Heart left ventricle (tissue), 13 donors: Measurements from ENCODE around the gene TRIM29.

Source experiments
- CTCF ChIP-seq, 12 donors: fragments of 200-600 bp; sonication (generic) in 4 of 12; IDR thresholded peaks; one replicate each; pipeline versions ENCODE4 v1.5.0 to v1.8.0; 2018 to 2022; ENCODE audit warnings: antibody characterized with exemption in 12 of 12, mild to moderate bottlenecking in 5 of 12
- POLR2A ChIP-seq, 2 donors: fragments of 450-650 bp; IDR thresholded peaks; one replicate each; pipeline ENCODE4 v1.6.1; 2017; ENCODE audit warnings: antibody characterized with exemption in 2 of 2, mild to moderate bottlenecking in 2 of 2, moderate library complexity in 2 of 2
- donor health status: ischemic (EF 13 %, LVEDD 7.1; RV severe dilation, severe dysfunction).
- donor health status: DM: no; HTN: yes; CAD: no.
- donor health status: DM: no; HTN: no; CAD: no.
- donor health status: ischemic (EF 25% LVEDD 6.9; RV normal size, moderate dysfunction).
- donor health status: ischemic (EF 25% LVEDD 5.7; RV mildly dilated, moderate dysfunction).
- donor health status: ischemic (EF 35%, LVEDD 5.7; RV mildly dilated, moderate dysfunction).
- donor health status: nonischemic (EF 11% LVEDD 7.7; RV severe dilation, severe dysfunction).
- donor health status: DM: yes; HTN: yes; CAD: no.
- donor health status: PGD.
- donor health status: ischemic (EF 29% LVEDD 5.4; RV normal size, mild dysfunction).
- donor health status: nonischemic (EF 23%, LVEDD 6.1; RV moderate dilation, normal function).

DNA sequence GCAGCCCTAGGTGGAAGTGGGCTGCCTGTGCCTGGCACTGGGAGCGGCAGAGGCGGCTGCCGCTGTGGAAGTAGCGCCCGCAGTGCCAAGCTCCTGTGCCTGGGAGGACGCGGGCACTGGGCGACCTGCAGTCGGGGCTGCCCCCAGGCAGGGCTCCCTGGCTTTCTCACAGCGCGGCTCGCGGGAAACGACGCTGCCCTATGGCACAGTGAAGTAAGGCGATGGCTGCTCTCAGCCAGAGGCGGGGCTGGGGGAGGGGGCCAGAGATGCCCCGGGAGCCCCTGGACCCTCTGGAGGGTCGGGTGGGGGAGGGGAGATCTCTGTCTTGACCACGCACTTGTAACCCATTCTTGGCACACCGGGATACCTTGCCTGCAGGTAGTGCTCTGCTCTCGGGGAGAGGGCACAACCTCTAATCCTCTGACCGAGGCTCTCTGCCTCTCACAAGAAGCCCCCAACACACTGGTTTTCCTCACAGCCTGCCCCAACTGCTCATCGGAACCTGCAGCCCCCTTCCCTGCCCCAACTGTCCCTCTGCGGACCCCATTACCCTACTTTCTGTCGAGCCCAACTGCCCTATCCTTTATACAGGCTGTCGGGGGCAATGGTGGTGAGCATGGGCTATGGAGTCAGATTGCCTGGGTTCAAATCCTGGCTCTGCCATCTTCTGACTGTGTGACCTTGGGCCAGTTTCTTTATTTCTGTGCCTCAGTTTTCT, 32.2 kb upstream of the TRIM29 start:
- TF ChIP-seq CTCF (IDR thresholded peaks at IDR 0.05) (no peak), POLR2A (IDR thresholded peaks at IDR 0.05) (no peak)
